ENCODE measurements around the gene TSPEAR.

DNA sequence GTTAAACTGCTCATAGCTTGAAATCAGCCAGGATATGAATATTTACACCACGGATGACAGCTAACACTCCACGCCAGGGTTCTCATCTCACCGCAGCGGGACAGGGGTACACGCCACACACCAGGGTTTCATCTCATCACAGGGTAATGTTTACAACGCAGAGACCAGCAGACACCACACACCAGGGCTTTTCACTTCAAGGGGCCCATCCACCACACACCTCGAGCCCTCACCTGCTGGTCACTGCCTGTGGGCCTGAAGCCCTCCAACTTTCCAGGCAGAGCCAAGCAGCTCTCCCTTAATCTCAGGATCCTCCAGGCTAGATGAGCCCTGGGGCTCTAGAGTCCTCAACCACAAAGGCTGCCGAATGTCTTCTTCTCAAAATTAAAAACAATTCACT lies 15.7 kb downstream of the TSPEAR start:
- TF ChIP-seq, protein P1, sequence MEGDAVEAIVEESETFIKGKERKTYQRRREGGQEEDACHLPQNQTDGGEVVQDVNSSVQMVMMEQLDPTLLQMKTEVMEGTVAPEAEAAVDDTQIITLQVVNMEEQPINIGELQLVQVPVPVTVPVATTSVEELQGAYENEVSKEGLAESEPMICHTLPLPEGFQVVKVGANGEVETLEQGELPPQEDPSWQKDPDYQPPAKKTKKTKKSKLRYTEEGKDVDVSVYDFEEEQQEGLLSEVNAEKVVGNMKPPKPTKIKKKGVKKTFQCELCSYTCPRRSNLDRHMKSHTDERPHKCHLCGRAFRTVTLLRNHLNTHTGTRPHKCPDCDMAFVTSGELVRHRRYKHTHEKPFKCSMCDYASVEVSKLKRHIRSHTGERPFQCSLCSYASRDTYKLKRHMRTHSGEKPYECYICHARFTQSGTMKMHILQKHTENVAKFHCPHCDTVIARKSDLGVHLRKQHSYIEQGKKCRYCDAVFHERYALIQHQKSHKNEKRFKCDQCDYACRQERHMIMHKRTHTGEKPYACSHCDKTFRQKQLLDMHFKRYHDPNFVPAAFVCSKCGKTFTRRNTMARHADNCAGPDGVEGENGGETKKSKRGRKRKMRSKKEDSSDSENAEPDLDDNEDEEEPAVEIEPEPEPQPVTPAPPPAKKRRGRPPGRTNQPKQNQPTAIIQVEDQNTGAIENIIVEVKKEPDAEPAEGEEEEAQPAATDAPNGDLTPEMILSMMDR (IDR thresholded peaks at IDR 0.05) = no peak
- TF ChIP-seq POLR2A (IDR thresholded peaks at IDR 0.05) = no peak

Measured in testis (tissue), 2 donors.